GM12872 (cell line): ENCODE measurements around the gene ADIPOR1.
A peak's percentile ranks its signal among the peaks of the same experiment; 100 is the strongest.

Experiments used
- CTCF ChIP-seq: IDR thresholded peaks from 3 replicates; pipeline ENCODE4 v1.5.1; 2011; ENCODE audit warnings: low read depth, mild to moderate bottlenecking, low read length, moderate library complexity; ENCODE audit not compliant: insufficient read depth

The ADIPOR1 gene

GRCh38 chr1:202979459-202979858, 21.3 kb upstream of the ADIPOR1 start:
- no peak for TF ChIP-seq CTCF

- TF ChIP-seq CTCF, result no peak
Measured at GRCh38 chr1:202976633-202977032, 18.5 kb upstream of the ADIPOR1 start.

DNA sequence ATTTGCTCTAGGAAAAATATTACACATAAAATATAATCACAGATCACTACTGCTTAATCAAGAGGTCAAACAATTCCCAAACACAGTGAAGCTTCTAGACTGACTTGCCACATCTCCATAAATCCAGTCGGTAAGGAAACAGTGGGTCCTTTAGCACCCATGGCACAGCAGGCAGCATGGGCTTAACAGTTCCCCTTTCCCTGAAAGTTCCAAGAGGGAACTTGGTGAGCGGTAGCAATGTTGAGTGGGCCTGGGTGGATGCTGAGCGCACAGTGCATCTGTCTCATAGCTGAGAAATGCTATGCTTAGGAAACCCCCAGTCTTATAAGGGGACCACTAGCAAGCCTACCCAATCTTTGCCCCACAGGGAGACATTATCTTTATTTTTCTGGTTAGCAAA, 16.7 kb upstream of the ADIPOR1 start:
- TF ChIP-seq CTCF, result no peak

DNA sequence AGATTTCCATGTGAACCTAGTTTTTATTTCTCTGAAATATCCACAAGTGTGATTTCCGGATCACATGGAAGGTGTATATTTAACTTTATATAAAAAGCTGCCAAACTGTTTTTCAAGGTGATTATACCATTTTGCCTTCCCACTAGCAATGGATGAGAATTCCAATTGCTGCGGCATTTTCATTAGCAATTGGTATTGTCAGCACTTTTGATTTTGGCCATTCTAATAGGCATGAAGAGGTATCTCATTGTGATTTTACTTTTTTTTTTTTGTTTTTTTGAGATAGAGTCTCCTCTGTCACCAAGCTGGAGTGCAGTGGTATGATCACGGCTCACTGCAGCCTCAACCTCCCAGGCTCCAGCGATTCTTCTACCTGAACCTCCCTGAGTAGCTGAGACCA, 13.9 kb upstream of the ADIPOR1 start:
- no peak for TF ChIP-seq CTCF

DNA sequence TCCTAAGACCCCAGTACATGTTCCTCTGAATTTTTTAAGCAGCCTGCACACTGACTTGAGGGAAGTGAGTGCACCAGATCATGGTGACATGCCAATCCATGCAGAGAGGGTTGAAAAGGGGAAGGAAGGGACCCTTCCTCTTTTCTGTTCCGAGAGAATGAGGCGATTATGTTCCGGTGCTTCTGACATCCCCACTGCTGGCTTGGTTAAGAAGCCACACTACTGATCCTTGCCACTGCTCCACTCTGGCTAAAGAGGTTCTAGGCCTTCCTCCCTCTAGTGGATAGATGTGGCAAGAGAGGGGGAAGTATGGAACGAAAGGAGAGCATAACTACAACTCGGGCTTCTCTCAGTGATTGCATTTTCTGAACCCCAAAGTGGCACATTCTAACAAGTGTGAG, 10.8 kb upstream of the ADIPOR1 start:
- peak; percentile 88 for TF ChIP-seq CTCF

DNA sequence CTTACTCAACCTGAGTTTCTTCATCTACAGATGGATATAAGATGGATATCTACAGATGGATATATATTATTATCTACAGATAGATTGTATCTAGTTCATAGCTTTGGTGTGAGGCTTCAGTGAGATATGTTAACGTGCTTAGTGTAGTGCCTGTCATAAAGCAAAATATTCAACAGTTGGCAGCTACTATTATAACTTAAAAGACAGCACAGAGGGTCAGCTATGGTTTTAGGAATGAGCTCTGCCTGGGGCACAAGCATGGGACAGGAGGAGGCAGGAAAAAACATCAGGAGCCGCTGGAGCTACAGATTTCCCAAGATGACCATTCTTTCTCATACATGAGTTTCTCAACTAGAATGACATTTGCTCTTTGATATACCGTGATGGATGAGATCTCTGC, 10.2 kb upstream of the ADIPOR1 start:
- no peak for TF ChIP-seq CTCF

DNA sequence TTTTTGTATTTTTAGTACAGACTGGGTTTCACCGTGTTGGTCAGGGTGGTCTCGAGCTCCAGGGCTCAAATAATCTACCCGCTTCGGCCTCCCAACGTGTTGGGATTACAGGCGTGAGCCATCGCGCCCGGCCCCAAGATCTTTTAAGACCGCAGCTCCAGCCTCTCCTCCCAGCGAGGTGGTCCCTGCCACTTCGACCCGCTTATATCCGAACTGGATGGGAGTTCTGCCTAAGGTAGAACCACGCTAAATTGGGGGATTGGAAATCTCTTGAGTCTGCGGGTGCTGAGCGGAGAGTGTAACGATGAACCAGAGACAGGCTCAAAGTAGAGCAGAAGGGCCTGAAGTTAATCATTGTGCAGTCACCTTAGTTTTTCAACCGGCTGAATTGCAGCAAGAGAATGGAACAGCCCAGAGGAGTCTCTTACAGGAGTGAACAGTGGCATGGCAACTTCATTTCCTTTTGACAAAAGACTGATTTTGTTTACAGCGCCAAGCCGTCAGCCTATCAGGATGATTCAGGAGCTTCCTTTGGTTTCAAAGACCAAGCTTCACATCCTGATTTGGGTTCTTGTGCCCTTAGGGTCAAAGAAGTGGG, 9.7 kb upstream of the ADIPOR1 start:
- no peak for TF ChIP-seq CTCF
